DLD1 (cell line): ENCODE measurements around the gene GABRD.

Source experiments
- in situ Hi-C: cut with HindIII; loops from 2 replicates; pipeline ENCODE4 v1.10.0; 2017; ENCODE audit warnings: low sequenced_read_pairs

Gene GABRD

DNA sequence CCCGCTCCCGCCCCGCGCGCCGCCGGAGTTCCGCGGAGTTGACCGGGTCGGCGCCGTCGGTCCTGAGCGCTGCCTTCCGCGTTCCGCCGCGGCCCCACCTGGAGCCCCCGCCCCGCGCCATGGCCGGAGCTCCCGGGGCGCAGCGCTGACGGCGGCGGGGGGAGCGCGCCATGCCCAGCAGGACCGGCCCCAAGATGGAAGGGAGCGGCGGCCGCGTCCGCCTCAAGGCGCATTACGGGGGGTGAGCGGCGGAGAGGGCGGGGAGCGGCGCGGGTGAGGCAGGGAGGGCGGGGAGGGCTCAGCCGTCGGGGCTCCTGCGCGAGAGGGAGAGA, 31.3 kb downstream of the GABRD start:
- in situ Hi-C loops, result no loop called here

GRCh38 chr1:2050793-2051682, 31.9 kb downstream of the GABRD start:
- in situ Hi-C loops, result no loop called here

GRCh38 chr1:2052054-2052679, 33.0 kb downstream of the GABRD start:
- in situ Hi-C loops, result no loop called here

DNA sequence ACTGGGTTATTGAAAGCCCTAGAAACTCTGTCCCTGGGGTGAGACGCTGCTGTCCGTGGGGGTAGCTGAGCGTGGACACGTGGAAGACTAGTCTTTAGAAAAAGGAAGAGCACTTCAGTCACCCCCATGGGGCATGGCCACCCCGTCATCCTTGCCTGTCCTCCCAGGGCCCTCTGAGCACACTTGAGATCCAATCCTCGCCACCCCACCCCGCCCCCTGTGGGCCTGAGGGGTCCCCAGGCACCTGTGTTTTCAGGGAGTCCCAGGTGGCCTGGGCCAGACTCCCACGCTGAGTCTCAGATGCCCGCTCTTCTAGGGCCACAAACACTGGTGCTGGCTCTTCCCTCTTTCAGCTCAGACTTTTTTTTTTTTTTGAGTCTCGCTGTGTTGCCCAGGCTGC, 33.6 kb downstream of the GABRD start:
- in situ Hi-C loops, result no loop called here

- in situ Hi-C loops, result no loop called here
Observed at GRCh38 chr1:2053217-2053616, 34.1 kb downstream of the GABRD start.

GRCh38 chr1:2053784-2054376, 34.7 kb downstream of the GABRD start:
- in situ Hi-C loops, result no loop called here

- in situ Hi-C loops, result no loop called here
Observed at GRCh38 chr1:2054560-2054959, 35.4 kb downstream of the GABRD start.

- in situ Hi-C loops, result no loop called here
Observed at GRCh38 chr1:2055911-2056575, 36.9 kb downstream of the GABRD start.

- in situ Hi-C loops, result no loop called here
Observed at GRCh38 chr1:2056955-2057590, 37.9 kb downstream of the GABRD start.

- in situ Hi-C loops, result no loop called here
Observed at GRCh38 chr1:2059290-2059953, 40.3 kb downstream of the GABRD start.

- in situ Hi-C loops, result no loop called here
Observed at GRCh38 chr1:2060072-2060471, 40.9 kb downstream of the GABRD start.

GRCh38 chr1:2060535-2060934, 41.4 kb downstream of the GABRD start:
- in situ Hi-C loops, result no loop called here

DNA sequence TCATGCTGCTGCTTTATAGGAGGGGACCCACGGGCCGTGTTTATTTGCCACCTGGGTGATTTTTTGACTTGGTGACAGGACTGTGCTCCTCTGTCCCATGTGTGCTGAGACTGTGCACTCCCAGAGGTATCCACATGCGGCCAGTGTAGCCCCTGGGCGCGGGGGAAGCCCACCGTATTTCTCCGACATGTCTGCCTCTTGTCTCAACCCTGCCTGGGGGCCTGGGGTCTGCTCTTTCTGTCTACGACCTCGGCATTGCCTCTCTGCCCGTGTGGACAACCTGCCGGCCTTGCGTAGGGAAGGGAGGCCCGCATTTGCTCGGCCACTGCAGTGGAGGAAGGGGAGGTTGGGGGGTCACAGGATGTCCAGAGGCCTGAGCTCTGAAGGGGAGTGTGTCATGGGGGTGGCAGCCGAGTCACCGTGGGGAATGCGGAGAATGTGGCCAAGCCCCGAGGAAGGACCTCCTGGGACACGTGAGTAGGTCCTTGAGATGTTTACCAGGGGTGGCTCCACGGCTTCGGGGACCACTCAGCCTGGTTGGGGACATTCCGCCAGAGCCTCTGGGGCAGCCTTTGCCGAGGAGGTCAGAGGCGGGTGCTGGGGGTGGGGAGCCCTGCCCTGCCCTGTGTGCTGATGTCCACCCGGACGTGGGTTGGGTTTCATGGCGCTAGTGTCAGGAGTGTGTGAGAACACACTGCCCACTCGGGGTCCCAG, 42.1 kb downstream of the GABRD start:
- in situ Hi-C loops, result no loop called here

GRCh38 chr1:2065699-2066098, 46.6 kb downstream of the GABRD start:
- in situ Hi-C loops, result no loop called here

- in situ Hi-C loops, result no loop called here
Observed at GRCh38 chr1:2067393-2067792, 48.2 kb downstream of the GABRD start.

- in situ Hi-C loops, result no loop called here
Observed at GRCh38 chr1:2067981-2068380, 48.8 kb downstream of the GABRD start.

GRCh38 chr1:2068951-2069350, 49.8 kb downstream of the GABRD start:
- in situ Hi-C loops, result no loop called here

DNA sequence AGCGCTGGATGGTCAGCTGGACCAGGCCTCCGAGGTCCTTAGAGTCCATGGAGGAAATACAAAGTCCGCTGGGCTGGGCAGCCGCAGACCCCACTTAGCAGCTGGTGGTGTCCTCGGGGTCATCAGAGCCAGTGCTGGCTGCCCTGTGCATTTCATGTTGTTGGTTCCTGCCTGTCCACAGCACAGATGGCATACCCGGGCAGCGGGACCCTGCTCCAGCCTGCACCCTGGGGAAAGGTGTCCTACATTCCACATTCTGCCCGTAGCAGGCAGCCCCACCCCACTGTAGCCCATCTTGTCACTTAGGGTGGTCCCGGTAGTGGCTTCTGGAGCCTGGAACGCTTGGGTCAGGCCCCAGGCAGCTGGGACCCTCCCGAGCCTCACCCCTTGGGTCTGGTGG, 50.9 kb downstream of the GABRD start:
- in situ Hi-C loops, result no loop called here

GRCh38 chr1:2070800-2071530, 51.8 kb downstream of the GABRD start:
- in situ Hi-C loops, result no loop called here
